ENCODE results near the gene RCCD1.
A peak's percentile ranks its signal among the peaks of the same experiment; 100 is the strongest.

The RCCD1 gene

DNA sequence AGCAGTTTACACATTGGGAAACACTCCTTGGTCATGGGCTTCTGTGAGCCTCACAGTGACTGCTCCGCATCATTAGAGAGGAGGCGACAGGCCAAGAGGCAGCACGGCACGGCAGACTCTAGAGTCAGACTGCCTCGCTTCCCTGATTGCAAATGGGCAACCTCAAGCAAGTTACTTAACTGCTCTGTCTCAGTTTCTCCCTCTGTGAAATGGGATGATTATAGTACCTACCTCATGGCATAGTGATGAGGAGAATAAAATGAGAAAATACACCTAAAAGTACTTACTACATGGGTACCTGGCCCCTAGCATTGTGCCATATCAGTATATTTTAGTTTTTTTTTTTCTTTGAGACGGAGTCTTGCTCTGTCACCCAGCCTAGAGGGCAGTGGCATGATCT is 4.0 kb upstream of the RCCD1 start:
- no peak overlapping the region for H3K27ac ChIP-seq (ENCODE audit: low read depth, low read length)
- H2AK5ac ChIP-seq (ENCODE audit: low read length) = no peak overlapping the region
- no peak overlapping the region for H2BK5ac ChIP-seq (ENCODE audit: low read depth, low read length, poor library complexity)
- H3K79me1 ChIP-seq (ENCODE audit: low read length) = peaks cover 4% of the 10 kb centered on the region
- H2BK12ac ChIP-seq (ENCODE audit: low read length) = no peak overlapping the region
- no peak overlapping the region for H3K4me3 ChIP-seq (ENCODE audit: low read depth, low read length)
- no peak overlapping the region for H3K23ac ChIP-seq (ENCODE audit: low read length)
- peaks cover 2% of the 10 kb centered on the region for H3K9me3 ChIP-seq (ENCODE audit: insufficient read depth, low read depth, low read length)
- no peak overlapping the region for H3K18ac ChIP-seq (ENCODE audit: low read length)
- no peak overlapping the region for H3K4me2 ChIP-seq (ENCODE audit: low read length)
- H3K9ac ChIP-seq (ENCODE audit: low read length) = no peak overlapping the region
- H4K12ac ChIP-seq (ENCODE audit: low read depth, low read length) = no peak overlapping the region
- no peak overlapping the region for H2BK120ac ChIP-seq (ENCODE audit: insufficient read depth, low read length, poor library complexity)
- no peak overlapping the region for H4K91ac ChIP-seq (ENCODE audit: low read depth, low read length)
- H3K27me3 ChIP-seq (ENCODE audit: insufficient read depth, low read length) = no peaks in the 10 kb centered on the region
- no peak overlapping the region for H3K4ac ChIP-seq (ENCODE audit: low read depth, low read length)
- WGBS (ENCODE audit: extremely low coverage, insufficient coverage, insufficient read length) = no CpG with 5 or more reads among the region's 6 CpGs
- H3K36me3 ChIP-seq (ENCODE audit: control insufficient read depth in 1 of 2, insufficient read depth in 2 of 2, low read length in 2 of 2) = peaks cover 62 to 77% of the 10 kb centered on the region in 2 experiments
- no peak overlapping the region for H4K8ac ChIP-seq (ENCODE audit: low read depth, low read length)
- H3K4me1 ChIP-seq (ENCODE audit: control insufficient read depth in 1 of 2, insufficient read depth in 2 of 2, low read length in 2 of 2) = no peaks in the 10 kb centered on the region
- peaks cover 3% of the 10 kb centered on the region for H3K79me2 ChIP-seq (ENCODE audit: control insufficient read depth, insufficient read depth, low read length, poor library complexity)
- DNase-seq = no peak
- no peak overlapping the region for H2AFZ ChIP-seq (ENCODE audit: insufficient read depth, low read length, poor library complexity)
- H3K14ac ChIP-seq (ENCODE audit: low read length) = no peak overlapping the region

GRCh38 chr15:90952901-90953677 is 1.6 kb upstream of the RCCD1 start:
- H2AK5ac ChIP-seq (ENCODE audit: low read length) = no peak overlapping the region
- no peak overlapping the region for H4K91ac ChIP-seq (ENCODE audit: low read depth, low read length)
- H3K23ac ChIP-seq (ENCODE audit: low read length) = no peak overlapping the region
- no CpG with 5 or more reads among the region's 14 CpGs for WGBS (ENCODE audit: extremely low coverage, insufficient coverage, insufficient read length)
- H3K79me1 ChIP-seq (ENCODE audit: low read length) = peaks cover 7% of the 10 kb centered on the region
- no peak overlapping the region for H3K27ac ChIP-seq (ENCODE audit: low read depth, low read length)
- H3K9me3 ChIP-seq (ENCODE audit: insufficient read depth, low read depth, low read length) = peaks cover 2% of the 10 kb centered on the region
- H3K36me3 ChIP-seq (ENCODE audit: control insufficient read depth in 1 of 2, insufficient read depth in 2 of 2, low read length in 2 of 2) = peaks cover 42 to 59% of the 10 kb centered on the region in 2 experiments
- no peak overlapping the region for H2BK12ac ChIP-seq (ENCODE audit: low read length)
- H3K18ac ChIP-seq (ENCODE audit: low read length) = no peak overlapping the region
- H3K4me3 ChIP-seq (ENCODE audit: low read depth, low read length) = no peak overlapping the region
- H2BK120ac ChIP-seq (ENCODE audit: insufficient read depth, low read length, poor library complexity) = no peak overlapping the region
- H3K14ac ChIP-seq (ENCODE audit: low read length) = no peak overlapping the region
- no peak overlapping the region for H4K12ac ChIP-seq (ENCODE audit: low read depth, low read length)
- peaks cover 8 to 9% of the 10 kb centered on the region in 2 experiments for H3K4me1 ChIP-seq (ENCODE audit: control insufficient read depth in 1 of 2, insufficient read depth in 2 of 2, low read length in 2 of 2)
- no peaks in the 10 kb centered on the region for H3K27me3 ChIP-seq (ENCODE audit: insufficient read depth, low read length)
- no peak overlapping the region for H3K4ac ChIP-seq (ENCODE audit: low read depth, low read length)
- no peak overlapping the region for H2BK5ac ChIP-seq (ENCODE audit: low read depth, low read length, poor library complexity)
- no peak overlapping the region for H3K4me2 ChIP-seq (ENCODE audit: low read length)
- peaks cover 5% of the 10 kb centered on the region for H3K79me2 ChIP-seq (ENCODE audit: control insufficient read depth, insufficient read depth, low read length, poor library complexity)
- no peak overlapping the region for H3K9ac ChIP-seq (ENCODE audit: low read length)
- H4K8ac ChIP-seq (ENCODE audit: low read depth, low read length) = no peak overlapping the region
- DNase-seq = no peak
- no peak overlapping the region for H2AFZ ChIP-seq (ENCODE audit: insufficient read depth, low read length, poor library complexity)

DNA sequence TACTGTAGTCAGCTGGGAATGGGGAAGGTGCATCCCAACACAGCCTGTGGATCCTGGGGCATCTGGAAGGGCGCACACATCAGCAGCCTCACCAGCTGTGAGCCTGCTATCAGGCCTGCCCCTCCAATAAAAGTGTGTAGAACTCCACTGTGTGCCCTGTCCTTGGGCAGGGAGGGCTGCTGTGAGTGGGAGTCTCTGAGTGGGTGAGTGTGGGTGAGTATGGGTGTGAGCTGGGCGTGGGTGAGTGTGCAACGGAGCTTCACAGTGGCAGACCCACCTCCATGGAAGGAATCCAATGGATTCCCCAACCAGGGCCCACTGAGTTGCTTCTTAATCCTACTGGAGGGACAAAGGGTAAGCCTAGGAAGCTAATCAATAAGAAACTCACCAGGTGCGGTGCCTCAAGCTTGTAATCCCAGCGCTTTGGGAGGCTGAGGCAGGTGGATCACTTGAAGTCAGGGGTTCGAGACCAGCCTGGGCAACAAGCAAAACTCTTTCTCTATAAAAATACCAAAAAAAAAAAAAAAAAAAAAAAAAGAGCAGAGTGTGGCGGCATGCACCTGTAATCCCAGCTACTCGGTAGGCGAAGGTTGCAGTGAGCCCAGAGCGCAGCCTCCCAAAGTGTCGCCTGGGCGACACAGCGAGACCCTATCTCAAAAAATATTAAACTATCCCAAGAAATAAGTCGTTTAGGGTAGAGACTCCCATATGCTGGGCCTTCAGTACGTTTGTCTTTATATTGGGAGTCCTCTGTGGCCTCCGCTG is 555 bp upstream of the RCCD1 start:
- H2BK5ac ChIP-seq (ENCODE audit: low read depth, low read length, poor library complexity) = no peak overlapping the region
- no peak overlapping the region for H3K4me3 ChIP-seq (ENCODE audit: low read depth, low read length)
- no peaks in the 10 kb centered on the region for H3K27me3 ChIP-seq (ENCODE audit: insufficient read depth, low read length)
- H3K79me1 ChIP-seq (ENCODE audit: low read length) = peaks cover 7% of the 10 kb centered on the region
- peaks cover 8 to 9% of the 10 kb centered on the region in 2 experiments for H3K4me1 ChIP-seq (ENCODE audit: control insufficient read depth in 1 of 2, insufficient read depth in 2 of 2, low read length in 2 of 2)
- no peak overlapping the region for H2AFZ ChIP-seq (ENCODE audit: insufficient read depth, low read length, poor library complexity)
- peak overlapping the region; percentile 95 for H3K4me2 ChIP-seq (ENCODE audit: low read length)
- H4K91ac ChIP-seq (ENCODE audit: low read depth, low read length) = no peak overlapping the region
- no peak overlapping the region for H3K27ac ChIP-seq (ENCODE audit: low read depth, low read length)
- WGBS (ENCODE audit: extremely low coverage, insufficient coverage, insufficient read length) = no CpG with 5 or more reads among the region's 16 CpGs
- DNase-seq = no peak
- no peak overlapping the region for H3K18ac ChIP-seq (ENCODE audit: low read length)
- peaks cover 35 to 51% of the 10 kb centered on the region in 2 experiments for H3K36me3 ChIP-seq (ENCODE audit: control insufficient read depth in 1 of 2, insufficient read depth in 2 of 2, low read length in 2 of 2)
- no peak overlapping the region for H3K23ac ChIP-seq (ENCODE audit: low read length)
- H2BK12ac ChIP-seq (ENCODE audit: low read length) = no peak overlapping the region
- H4K8ac ChIP-seq (ENCODE audit: low read depth, low read length) = peak overlapping the region; percentile 20
- no peak overlapping the region for H3K4ac ChIP-seq (ENCODE audit: low read depth, low read length)
- peaks cover 5% of the 10 kb centered on the region for H3K79me2 ChIP-seq (ENCODE audit: control insufficient read depth, insufficient read depth, low read length, poor library complexity)
- no peaks in the 10 kb centered on the region for H3K9me3 ChIP-seq (ENCODE audit: insufficient read depth, low read depth, low read length)
- no peak overlapping the region for H3K9ac ChIP-seq (ENCODE audit: low read length)
- H4K12ac ChIP-seq (ENCODE audit: low read depth, low read length) = no peak overlapping the region
- no peak overlapping the region for H3K14ac ChIP-seq (ENCODE audit: low read length)
- H2AK5ac ChIP-seq (ENCODE audit: low read length) = no peak overlapping the region
- no peak overlapping the region for H2BK120ac ChIP-seq (ENCODE audit: insufficient read depth, low read length, poor library complexity)

DNA sequence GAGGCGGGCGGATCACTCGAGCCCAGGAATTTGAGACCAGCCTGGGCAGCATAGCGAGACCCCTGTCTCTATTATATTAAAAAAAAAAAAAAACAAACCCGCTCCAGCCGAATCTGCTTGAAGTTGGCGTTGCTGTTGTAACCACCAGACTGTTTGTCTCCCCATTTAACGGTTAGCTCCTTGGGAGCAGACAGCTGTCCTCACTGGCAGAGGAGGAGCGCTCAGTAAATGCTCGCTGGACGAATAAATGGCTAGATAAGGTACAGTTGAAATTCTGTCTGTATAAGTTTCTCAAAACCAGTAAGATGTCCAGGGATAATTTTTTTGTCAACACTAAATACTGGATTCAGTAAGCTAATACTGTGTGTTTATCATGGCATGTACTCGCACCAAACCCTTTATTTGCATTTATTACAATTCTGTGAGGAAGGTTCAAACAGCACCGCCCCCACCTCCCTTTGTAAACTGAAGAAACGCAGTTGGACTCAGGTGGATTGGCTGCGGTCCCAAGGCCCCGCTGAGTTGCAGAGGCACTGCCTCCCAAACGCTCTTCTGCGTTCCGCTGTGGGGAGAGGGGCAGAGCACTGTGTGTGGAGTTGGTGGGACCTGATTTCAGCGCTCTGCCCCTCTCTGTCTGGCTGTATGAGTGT is 1.1 kb downstream of the RCCD1 start:
- no peaks in the 10 kb centered on the region for H3K27me3 ChIP-seq (ENCODE audit: insufficient read depth, low read length)

More for the DNA sequence above, 1.1 kb downstream of the RCCD1 start:
- H4K12ac ChIP-seq (ENCODE audit: low read depth, low read length) = no peak overlapping the region
- no peak overlapping the region for H2AFZ ChIP-seq (ENCODE audit: insufficient read depth, low read length, poor library complexity)
- H3K23ac ChIP-seq (ENCODE audit: low read length) = no peak overlapping the region
- no peak for DNase-seq
- no peak overlapping the region for H3K4ac ChIP-seq (ENCODE audit: low read depth, low read length)
- no peak overlapping the region for H2BK5ac ChIP-seq (ENCODE audit: low read depth, low read length, poor library complexity)
- no peak overlapping the region for H3K9ac ChIP-seq (ENCODE audit: low read length)
- no peak overlapping the region for H4K8ac ChIP-seq (ENCODE audit: low read depth, low read length)
- peaks cover 22 to 41% of the 10 kb centered on the region in 2 experiments for H3K36me3 ChIP-seq (ENCODE audit: control insufficient read depth in 1 of 2, insufficient read depth in 2 of 2, low read length in 2 of 2)
- H2BK120ac ChIP-seq (ENCODE audit: insufficient read depth, low read length, poor library complexity) = no peak overlapping the region
- H3K27ac ChIP-seq (ENCODE audit: low read depth, low read length) = no peak overlapping the region
- no peak overlapping the region for H3K18ac ChIP-seq (ENCODE audit: low read length)
- no CpG with 5 or more reads among the region's 20 CpGs for WGBS (ENCODE audit: extremely low coverage, insufficient coverage, insufficient read length)
- H3K79me2 ChIP-seq (ENCODE audit: control insufficient read depth, insufficient read depth, low read length, poor library complexity) = peaks cover 5% of the 10 kb centered on the region
- H3K14ac ChIP-seq (ENCODE audit: low read length) = no peak overlapping the region
- H2AK5ac ChIP-seq (ENCODE audit: low read length) = no peak overlapping the region
- H3K4me2 ChIP-seq (ENCODE audit: low read length) = peak overlapping the region; percentile 95
- peaks cover 7% of the 10 kb centered on the region for H3K79me1 ChIP-seq (ENCODE audit: low read length)
- no peak overlapping the region for H2BK12ac ChIP-seq (ENCODE audit: low read length)
- peaks cover 8 to 9% of the 10 kb centered on the region in 2 experiments for H3K4me1 ChIP-seq (ENCODE audit: control insufficient read depth in 1 of 2, insufficient read depth in 2 of 2, low read length in 2 of 2)
- H3K4me3 ChIP-seq (ENCODE audit: low read depth, low read length) = no peak overlapping the region
- peaks cover 2% of the 10 kb centered on the region for H3K9me3 ChIP-seq (ENCODE audit: insufficient read depth, low read depth, low read length)
- H4K91ac ChIP-seq (ENCODE audit: low read depth, low read length) = peak overlapping the region; percentile 15

Measured in trophoblast cell (in vitro differentiated cells and primary cell).